HCT116 (cell line): ENCODE data around the gene USP30. TPM values are rescaled to one million over a fixed set of nuclear protein-coding genes. Genes with fewer than 3 reads are reported as not detected.
"Not testable (repeated sequence)": the region's sequence is repeated elsewhere in the genome, so short reads cannot be mapped to it uniquely, and the experiment has no call there.

Experiments
- ATAC-seq: fragments of 200-7000 bp; cut with Tn5 transposase; 2 replicates; pipeline ENCODE4 v1.9.1; 2020; ENCODE audit warnings: mild to moderate bottlenecking, moderate library complexity
- BruUV-seq: library from RNA; stranded (reverse); fragments of 400-500 nt; replicated peaks from 2 replicates; lab custom pipeline; 2021; lab: Mats Ljungman, UMichigan
- CTCF ChIA-PET: fragments of 300-600 bp; sonication (Branson Sonifier 250); formaldehyde crosslinking; loops from one replicate; lab custom pipeline; 2021; ENCODE audit warnings: antibody characterized with exemption; lab: Charles Lee
- POLR2A ChIA-PET: fragments of 300-600, 350-600 bp; sonication (Branson Sonifier 250); formaldehyde crosslinking; loops from one replicate; lab custom pipeline; 2021; ENCODE audit warnings: antibody characterized with exemption; lab: Charles Lee
- RAD21 ChIA-PET, 2 experiments: fragments of 300-600 bp; sonication (Branson Sonifier 250); formaldehyde crosslinking; loops; one replicate each; lab custom pipeline; 2023; ENCODE audit warnings: low total read pairs in 2 of 2; ENCODE audit not compliant: uncharacterized antibody in 2 of 2, unreplicated experiment in 2 of 2, low non-redundant PET in 1 of 2; lab: Charles Lee
- DNase-seq: peaks from one replicate; pipeline ENCODE4 v3.0.0-alpha.2; 2010; ENCODE audit warnings: low read depth, low spot score
- H2AFZ ChIP-seq: fragments of 200-600 bp; shearing (Covaris generic), sonication (generic); 2 replicates; pipeline ENCODE4 v1.6.1; 2017; ENCODE audit warnings: low read depth, mixed run types, mixed read lengths, antibody characterized with exemption, low read length; ENCODE audit not compliant: poor library complexity, severe bottlenecking
- H3K27ac ChIP-seq: 2 replicates; pipeline ENCODE4 v1.5.1; 2012; ENCODE audit warnings: low read depth, low read length
- H3K27me3 ChIP-seq: fragments of 200-600 bp; sonication (generic); 2 replicates; pipeline ENCODE4 v1.6.1; 2016; ENCODE audit warnings: mixed run types, low read length, mixed read lengths; ENCODE audit not compliant: insufficient read depth
- H3K36me3 ChIP-seq, 2 experiments: fragments of 200-500 bp in 1 of 2; fragments of 200-600 bp in 1 of 2; sonication (Bioruptor generic) in 1 of 2; sonication (generic) in 1 of 2; 2 replicates each; pipeline versions ENCODE4 v1.5.1 to v1.6.1; 2014 to 2016; ENCODE audit warnings: low read length in 2 of 2, inconsistent platforms in 1 of 2, mixed read lengths in 1 of 2, mixed run types in 1 of 2; ENCODE audit not compliant: insufficient read depth in 2 of 2, control insufficient read depth in 1 of 2
- H3K4me1 ChIP-seq, 2 experiments: fragments of 200-600 bp in 1 of 2; sonication (generic) in 1 of 2; 2 replicates each; pipeline versions ENCODE4 v1.5.1 to v1.6.1; 2012 to 2017; ENCODE audit warnings: low read length in 2 of 2, inconsistent platforms in 1 of 2, mild to moderate bottlenecking in 1 of 2, mixed read lengths in 1 of 2, mixed run types in 1 of 2, moderate library complexity in 1 of 2; ENCODE audit not compliant: insufficient read depth in 2 of 2, control insufficient read depth in 1 of 2
- H3K4me2 ChIP-seq: fragments of 200-600 bp; sonication (generic); 2 replicates; pipeline ENCODE4 v1.6.1; 2017; ENCODE audit warnings: mixed run types, low read length, mixed read lengths
- H3K4me3 ChIP-seq, 2 experiments: fragments of 200-600 bp in 1 of 2; sonication (generic) in 1 of 2; replicated peaks in 1 of 2; 2 replicates each; pipeline ENCODE4 v1.5.1; 2011 to 2016; ENCODE audit warnings: low read length in 2 of 2, control low read depth in 1 of 2, low read depth in 1 of 2, mild to moderate bottlenecking in 1 of 2, mixed read lengths in 1 of 2, mixed run types in 1 of 2
- H3K79me2 ChIP-seq: fragments of 200-600 bp; sonication (generic); 2 replicates; pipeline ENCODE4 v1.6.1; 2017; ENCODE audit warnings: mild to moderate bottlenecking, mixed run types, low read length, moderate library complexity, mixed read lengths; ENCODE audit not compliant: insufficient read depth
- H3K9ac ChIP-seq: fragments of 200-600 bp; sonication (generic); 2 replicates; pipeline ENCODE4 v1.6.1; 2016; ENCODE audit warnings: low read length, mixed read lengths
- H3K9me2 ChIP-seq: fragments of 200-600 bp; sonication (generic), shearing (Covaris generic); 2 replicates; pipeline ENCODE4 v1.6.1; 2017; ENCODE audit warnings: mixed run types, mild to moderate bottlenecking, moderate library complexity; ENCODE audit not compliant: insufficient read depth
- H3K9me3 ChIP-seq, 2 experiments: fragments of 200-500 bp in 1 of 2; fragments of 200-600 bp in 1 of 2; sonication (Bioruptor generic) in 1 of 2; sonication (generic) in 1 of 2; 2 replicates each; pipeline ENCODE4 v1.6.1; 2014 to 2017; ENCODE audit warnings: low read length in 2 of 2, mixed read lengths in 2 of 2, inconsistent platforms in 1 of 2, low read depth in 1 of 2, mild to moderate bottlenecking in 1 of 2, mixed run types in 1 of 2, moderate library complexity in 1 of 2; ENCODE audit not compliant: control insufficient read depth in 1 of 2, insufficient read depth in 1 of 2
- H4K20me1 ChIP-seq: fragments of 200-600 bp; sonication (generic), shearing (Covaris generic); 2 replicates; pipeline ENCODE4 v1.6.1; 2017; ENCODE audit warnings: mixed run types, mild to moderate bottlenecking, moderate library complexity; ENCODE audit not compliant: insufficient read depth
- CEBPB ChIP-seq: IDR thresholded peaks from 2 replicates; pipeline ENCODE4 v1.6.1; 2012; ENCODE audit warnings: low read depth
- EZH2phosphoT487 ChIP-seq: fragments of 200-600 bp; IDR thresholded peaks from 2 replicates; pipeline ENCODE4 v1.6.1; 2018; ENCODE audit warnings: antibody characterized with exemption, borderline replicate concordance
- JUND ChIP-seq: IDR thresholded peaks from 2 replicates; pipeline ENCODE4 v1.6.1; 2012
- SIN3A ChIP-seq: IDR thresholded peaks from 2 replicates; pipeline ENCODE4 v1.6.1; 2012; ENCODE audit warnings: low read depth
- TCF7L2 ChIP-seq: IDR thresholded peaks from 2 replicates; pipeline ENCODE4 v1.7.0; 2011; ENCODE audit warnings: borderline replicate concordance, inconsistent platforms; ENCODE audit not compliant: insufficient read depth, insufficient read length; ENCODE audit errors: extremely low read depth
- intact Hi-C: fragments of 100-400 bp; cut with micrococcal nuclease; formaldehyde crosslinking; loops from 2 replicates; pipeline ENCODE4 v1.10.0; 2022
- total RNA-seq: library from RNA; stranded (reverse); gene quantifications from one replicate; pipeline ENCODE4 v1.2.1, GENCODE V29; 2021; ENCODE audit not compliant: unreplicated experiment
- TF ChIP-seq, protein P1 (sequence below): IDR thresholded peaks from 2 replicates; pipeline ENCODE4 v1.6.1; 2011; ENCODE audit warnings: mild to moderate bottlenecking, low read length, moderate library complexity; ENCODE audit not compliant: insufficient replicate concordance; ENCODE audit errors: extremely low read depth
- TF ChIP-seq, protein P2 (sequence below): IDR thresholded peaks from 2 replicates; pipeline ENCODE4 v1.6.1; 2012

The USP30 gene
- total RNA-seq, 1 experiment from 2014 or later, result 9.2 TPM

DNA sequence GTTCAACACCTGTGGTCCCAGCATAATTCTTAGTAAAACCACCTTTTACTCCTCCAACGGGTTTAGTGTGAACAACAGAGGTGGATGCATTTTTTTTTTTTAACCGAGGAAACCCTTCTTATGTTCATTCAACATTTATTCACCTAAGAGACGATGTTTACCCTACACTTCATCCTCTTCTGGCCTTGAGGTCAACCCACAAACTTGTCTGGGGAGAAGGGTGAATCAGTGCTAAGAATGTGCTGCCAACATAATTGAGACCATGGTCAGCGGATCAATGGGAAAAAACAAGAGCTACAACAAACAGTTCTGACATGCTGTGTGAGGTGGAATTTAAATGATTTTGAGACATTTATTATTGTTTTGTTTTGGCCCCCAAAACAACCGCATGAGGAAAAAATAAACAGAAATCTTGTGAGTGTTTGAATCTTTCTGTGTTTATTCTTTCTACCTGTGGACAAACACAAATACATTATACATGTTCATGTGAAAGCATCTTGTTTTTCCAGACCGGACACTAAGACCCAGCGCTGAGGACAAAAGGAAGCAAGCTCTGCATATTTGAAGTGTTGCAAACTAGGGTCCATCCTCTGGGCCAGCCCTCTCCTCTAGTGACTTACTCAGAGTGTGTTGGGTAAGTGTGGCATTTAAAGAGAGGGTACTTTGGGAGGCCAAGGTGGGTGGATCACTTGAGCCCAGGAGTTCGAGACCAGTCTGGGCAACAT lies 5.1 kb upstream of the USP30 start:
- no peak for ATAC-seq
- CTCF ChIA-PET, result no interaction called here

DNA sequence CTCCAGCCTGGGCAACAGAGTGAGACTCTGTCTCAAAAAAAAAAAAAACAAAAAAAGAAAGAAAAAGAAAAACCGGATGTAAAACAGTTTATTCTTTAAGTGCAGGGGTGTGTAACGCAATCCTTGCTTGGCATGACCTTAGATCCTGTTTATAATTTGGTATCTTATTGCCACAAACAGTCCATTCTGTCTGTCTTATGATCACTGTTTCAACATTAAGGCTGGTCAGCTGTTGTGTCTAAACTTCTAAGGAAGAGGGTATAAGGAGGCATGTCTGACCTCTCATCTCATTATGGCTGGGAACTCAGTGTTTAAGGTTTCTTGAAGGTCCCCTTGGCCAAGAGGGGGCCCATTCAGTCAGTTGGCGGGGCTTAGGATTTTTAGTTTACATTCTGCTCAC lies 3.7 kb upstream of the USP30 start:
- H3K4me2 ChIP-seq, DNase-seq, H3K27me3 ChIP-seq, RAD21 ChIA-PET, H4K20me1 ChIP-seq, H3K79me2 ChIP-seq, H3K36me3 ChIP-seq, BruUV-seq, ATAC-seq, POLR2A ChIA-PET, H2AFZ ChIP-seq, H3K9me2 ChIP-seq, CTCF ChIA-PET, H3K27ac ChIP-seq, H3K9me3 ChIP-seq, intact Hi-C loops, H3K4me3 ChIP-seq, H3K9ac ChIP-seq: not testable (repeated sequence)
- peaks cover 4 to 11% of the 10 kb centered on the region in 2 experiments; a peak in 2 of 4 replicates for H3K4me1 ChIP-seq

More for the DNA sequence above, 5.1 kb upstream of the USP30 start:
- Histone ChIP-seq H3K4me3 (no peak overlapping the region), H3K4me1 (peaks cover 0 to 5% of the 10 kb centered on the region in 2 experiments; a peak in 2 of 4 replicates), H3K27ac (no peak overlapping the region), H3K9ac (no peak overlapping the region), H3K27me3 (peaks cover 6% of the 10 kb centered on the region), H3K36me3 (no peaks in the 10 kb centered on the region), H4K20me1 (no peaks in the 10 kb centered on the region), H3K79me2 (no peaks in the 10 kb centered on the region), H3K4me2 (no peak overlapping the region), H3K9me2 (no peaks in the 10 kb centered on the region)
- intact Hi-C loops, result no loop called here
- BruUV-seq, result no TSS peak
- RAD21 ChIA-PET, result no interaction called here
- DNase-seq, result no peak
- TF ChIP-seq TCF7L2, result no peak
- no peak for TF ChIP-seq JUND
- no peak for TF ChIP-seq CEBPB
- no peak for TF ChIP-seq SIN3A
- TF ChIP-seq EZH2phosphoT487, result no peak
- TF ChIP-seq, protein P1, sequence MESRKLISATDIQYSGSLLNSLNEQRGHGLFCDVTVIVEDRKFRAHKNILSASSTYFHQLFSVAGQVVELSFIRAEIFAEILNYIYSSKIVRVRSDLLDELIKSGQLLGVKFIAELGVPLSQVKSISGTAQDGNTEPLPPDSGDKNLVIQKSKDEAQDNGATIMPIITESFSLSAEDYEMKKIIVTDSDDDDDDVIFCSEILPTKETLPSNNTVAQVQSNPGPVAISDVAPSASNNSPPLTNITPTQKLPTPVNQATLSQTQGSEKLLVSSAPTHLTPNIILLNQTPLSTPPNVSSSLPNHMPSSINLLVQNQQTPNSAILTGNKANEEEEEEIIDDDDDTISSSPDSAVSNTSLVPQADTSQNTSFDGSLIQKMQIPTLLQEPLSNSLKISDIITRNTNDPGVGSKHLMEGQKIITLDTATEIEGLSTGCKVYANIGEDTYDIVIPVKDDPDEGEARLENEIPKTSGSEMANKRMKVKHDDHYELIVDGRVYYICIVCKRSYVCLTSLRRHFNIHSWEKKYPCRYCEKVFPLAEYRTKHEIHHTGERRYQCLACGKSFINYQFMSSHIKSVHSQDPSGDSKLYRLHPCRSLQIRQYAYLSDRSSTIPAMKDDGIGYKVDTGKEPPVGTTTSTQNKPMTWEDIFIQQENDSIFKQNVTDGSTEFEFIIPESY, result no peak
- TF ChIP-seq, protein P2, sequence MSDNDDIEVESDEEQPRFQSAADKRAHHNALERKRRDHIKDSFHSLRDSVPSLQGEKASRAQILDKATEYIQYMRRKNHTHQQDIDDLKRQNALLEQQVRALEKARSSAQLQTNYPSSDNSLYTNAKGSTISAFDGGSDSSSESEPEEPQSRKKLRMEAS, result no peak
- TF ChIP-seq, all 23 proteins: peak for 0
- no peaks in the 10 kb centered on the region for H3K9me3 ChIP-seq
- H2AFZ ChIP-seq, result no peak overlapping the region
- POLR2A ChIA-PET, result no interaction called here

DNA sequence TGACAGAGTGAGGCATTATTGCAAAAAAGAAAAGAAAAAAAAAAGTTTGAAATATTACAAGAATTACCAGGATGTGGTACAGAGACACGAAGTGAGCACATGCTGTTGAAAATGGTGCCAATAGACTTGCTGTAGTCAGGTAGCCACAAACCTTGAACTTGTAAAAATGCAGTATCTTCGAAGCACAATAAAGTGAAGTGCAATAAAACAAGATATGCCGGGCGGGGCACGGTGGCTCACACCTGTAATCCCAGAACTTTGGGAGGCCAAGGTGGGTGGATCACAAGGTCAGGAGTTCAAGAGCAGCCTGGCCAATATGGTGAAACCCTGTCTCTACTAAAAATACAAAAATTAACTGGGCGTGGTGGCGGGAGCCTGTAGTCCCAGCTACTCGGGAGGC lies 2.6 kb upstream of the USP30 start:
- H3K27ac ChIP-seq, ATAC-seq, H3K27me3 ChIP-seq, H3K79me2 ChIP-seq, H3K9ac ChIP-seq, RAD21 ChIA-PET, POLR2A ChIA-PET, BruUV-seq, DNase-seq, CTCF ChIA-PET, H3K4me2 ChIP-seq, H3K4me3 ChIP-seq, H3K9me3 ChIP-seq, H2AFZ ChIP-seq, H3K36me3 ChIP-seq, H4K20me1 ChIP-seq, intact Hi-C loops, H3K9me2 ChIP-seq: not testable (repeated sequence)
- H3K4me1 ChIP-seq, result peaks cover 6 to 13% of the 10 kb centered on the region in 2 experiments; a peak in 2 of 4 replicates
